Vagina (tissue), 2 donors: Measurements from ENCODE around the gene CST6. TPM values are rescaled to one million over a fixed set of nuclear protein-coding genes. Genes with fewer than 3 reads are reported as not detected.
A peak's percentile ranks its signal among the peaks of the same experiment; 100 is the strongest.

Experiments
- DNase-seq, 2 donors: peaks; one replicate each; pipeline ENCODE4 v3.0.0-alpha.2; 2017; ENCODE audit errors: extremely low spot score in 2 of 2
- H3K27ac ChIP-seq: fragments of 200-600 bp; sonication (generic); one replicate; pipeline ENCODE4 v1.5.1; 2019
- H3K27me3 ChIP-seq: fragments of 200-600 bp; sonication (generic); one replicate; pipeline ENCODE4 v1.5.1; 2019
- H3K36me3 ChIP-seq, 2 donors: fragments of 200-600 bp; sonication (generic); one replicate each; pipeline ENCODE4 v1.5.1; 2017 to 2019
- H3K4me1 ChIP-seq: fragments of 200-600 bp; sonication (generic); one replicate; pipeline ENCODE4 v1.5.1; 2019
- H3K4me3 ChIP-seq, 2 donors: fragments of 200-600 bp; sonication (generic); 1 replicate in 1 of 2; 2 replicates in 1 of 2; pipeline ENCODE4 v1.5.1; 2016 to 2019
- H3K9me3 ChIP-seq: fragments of 200-600 bp; sonication (generic); one replicate; pipeline ENCODE4 v1.5.1; 2019
- POLR2A ChIP-seq, 2 donors: fragments of 450-650 bp; IDR thresholded peaks; one replicate each; pipeline ENCODE4 v1.6.1; 2017; ENCODE audit warnings: antibody characterized with exemption in 2 of 2, mild to moderate bottlenecking in 2 of 2, moderate library complexity in 2 of 2
- POLR2AphosphoS5 ChIP-seq, 2 donors: sonication (generic); formaldehyde crosslinking; IDR thresholded peaks; one replicate each; pipeline ENCODE4 v1.9.0; 2017; ENCODE audit warnings: antibody characterized with exemption in 2 of 2, mild to moderate bottlenecking in 2 of 2, low read depth in 1 of 2; ENCODE audit not compliant: insufficient read depth in 1 of 2
- intact Hi-C: fragments of 100-400 bp; cut with DNase I; formaldehyde crosslinking; loops from one replicate; pipeline ENCODE4 v1.15.1; 2023
- total RNA-seq: library from RNA; depleted of rRNA; stranded (reverse); fragments of >200 nt; gene quantifications from one replicate; pipeline ENCODE4 v1.2.3, GENCODE V29; 2016
- TF ChIP-seq, protein P1 (sequence below), 3 experiments: fragments of 450-650 bp in 2 of 3; fragments of 200-600 bp in 1 of 3; sonication (generic) in 1 of 3; IDR thresholded peaks; one replicate each; pipeline ENCODE4 v1.5.1; 2017 to 2019; ENCODE audit warnings: antibody characterized with exemption in 3 of 3, mild to moderate bottlenecking in 2 of 3, moderate library complexity in 2 of 3

CST6 gene
- total RNA-seq, 1 donor from 2014 or later: 5.6 TPM

DNA sequence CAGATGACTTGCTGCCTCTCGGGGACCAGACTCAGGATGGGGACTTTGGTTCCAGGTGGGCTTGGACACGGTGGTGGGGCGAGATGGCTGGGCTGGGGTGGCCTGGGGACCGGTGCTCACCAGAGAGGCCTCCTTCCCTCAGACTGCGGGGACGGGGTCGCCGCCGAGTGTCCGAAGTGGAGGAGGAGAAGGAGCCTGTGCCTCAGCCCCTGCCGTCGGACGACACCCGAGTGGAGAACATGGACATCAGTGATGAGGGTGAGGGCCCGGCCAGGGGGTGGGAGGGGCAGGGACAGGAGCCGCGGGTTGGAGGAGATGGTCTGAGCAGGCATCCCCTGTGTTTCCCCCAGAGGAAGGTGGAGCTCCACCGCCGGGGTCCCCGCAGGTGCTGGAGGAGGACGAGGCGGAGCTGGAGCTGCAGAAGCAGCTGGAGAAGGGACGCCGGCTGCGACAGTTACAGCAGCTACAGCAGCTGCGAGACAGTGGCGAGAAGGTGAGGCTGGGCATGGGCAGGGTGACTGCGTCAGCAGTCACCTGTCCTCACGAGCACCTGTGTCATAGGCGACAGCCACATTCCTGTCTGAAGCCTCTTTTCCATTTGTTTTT is 44.4 kb upstream of the CST6 start:
- Histone ChIP-seq H3K27me3 (no peaks in the 10 kb centered on the region), H3K9me3 (no peaks in the 10 kb centered on the region), H3K36me3 (peaks cover 5 to 66% of the 10 kb centered on the region in 2 donors), H3K27ac (no peak overlapping the region), H3K4me3 (no peak overlapping the region), H3K4me1 (peaks cover 22% of the 10 kb centered on the region)
- intact Hi-C loops: no loop called here
- DNase-seq: peak in 1 of 2 donors; percentile 67
- TF ChIP-seq POLR2AphosphoS5 (IDR thresholded peaks at IDR 0.05; ENCODE audit: insufficient read depth in 1 of 2, low read depth in 1 of 2) (no peak), POLR2A (IDR thresholded peaks at IDR 0.05) (no peak)
- TF ChIP-seq, protein P1, sequence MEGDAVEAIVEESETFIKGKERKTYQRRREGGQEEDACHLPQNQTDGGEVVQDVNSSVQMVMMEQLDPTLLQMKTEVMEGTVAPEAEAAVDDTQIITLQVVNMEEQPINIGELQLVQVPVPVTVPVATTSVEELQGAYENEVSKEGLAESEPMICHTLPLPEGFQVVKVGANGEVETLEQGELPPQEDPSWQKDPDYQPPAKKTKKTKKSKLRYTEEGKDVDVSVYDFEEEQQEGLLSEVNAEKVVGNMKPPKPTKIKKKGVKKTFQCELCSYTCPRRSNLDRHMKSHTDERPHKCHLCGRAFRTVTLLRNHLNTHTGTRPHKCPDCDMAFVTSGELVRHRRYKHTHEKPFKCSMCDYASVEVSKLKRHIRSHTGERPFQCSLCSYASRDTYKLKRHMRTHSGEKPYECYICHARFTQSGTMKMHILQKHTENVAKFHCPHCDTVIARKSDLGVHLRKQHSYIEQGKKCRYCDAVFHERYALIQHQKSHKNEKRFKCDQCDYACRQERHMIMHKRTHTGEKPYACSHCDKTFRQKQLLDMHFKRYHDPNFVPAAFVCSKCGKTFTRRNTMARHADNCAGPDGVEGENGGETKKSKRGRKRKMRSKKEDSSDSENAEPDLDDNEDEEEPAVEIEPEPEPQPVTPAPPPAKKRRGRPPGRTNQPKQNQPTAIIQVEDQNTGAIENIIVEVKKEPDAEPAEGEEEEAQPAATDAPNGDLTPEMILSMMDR (IDR thresholded peaks at IDR 0.05): no peak

DNA sequence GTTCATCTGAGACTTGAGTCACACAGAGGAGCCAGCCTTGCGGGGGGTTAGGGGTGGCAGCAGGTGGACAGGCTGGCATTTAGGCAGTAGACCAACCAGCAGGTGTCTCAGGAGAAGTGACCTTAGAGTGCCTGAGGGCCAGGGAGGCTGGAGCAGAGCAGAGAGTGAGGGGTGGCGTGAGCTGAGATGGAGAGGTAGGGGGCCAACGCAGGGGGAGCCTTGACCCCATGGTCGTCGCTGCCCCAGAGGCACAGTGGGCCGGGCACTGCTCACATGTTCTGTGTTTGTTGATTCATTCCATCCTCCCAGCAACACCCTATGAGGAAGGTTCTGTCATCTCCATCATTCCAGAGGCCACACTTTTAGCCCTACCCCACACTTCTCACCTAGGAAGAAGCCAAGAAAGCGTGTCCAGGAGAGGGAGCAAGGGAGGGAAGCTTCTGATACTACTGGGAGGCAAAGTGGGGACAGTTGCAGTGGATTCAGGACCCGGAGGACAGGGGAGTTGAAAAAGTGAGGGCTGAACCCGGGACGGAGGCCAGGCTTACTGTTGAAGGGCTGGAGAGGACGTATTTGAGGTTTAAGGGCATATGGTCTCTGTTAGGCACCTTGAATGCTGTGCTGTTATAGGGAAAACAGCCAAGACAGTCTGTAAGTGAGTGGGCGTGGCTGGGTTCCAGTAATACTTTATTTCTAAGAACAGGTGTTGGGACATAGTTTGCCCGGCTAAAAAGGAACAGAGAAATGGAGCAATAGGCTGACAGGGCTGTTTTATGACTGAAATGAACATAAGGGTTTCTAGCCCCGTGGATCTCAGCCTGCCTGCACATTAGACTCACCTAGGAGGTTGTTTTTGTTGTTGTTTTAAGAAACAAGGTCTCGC is 43.0 kb upstream of the CST6 start:
- H3K9me3 ChIP-seq: no peaks in the 10 kb centered on the region
- H3K4me3 ChIP-seq: no peak overlapping the region
- intact Hi-C loops: no loop called here
- H3K27me3 ChIP-seq: no peaks in the 10 kb centered on the region
- peaks cover 8% of the 10 kb centered on the region for H3K4me1 ChIP-seq
- no peak for DNase-seq
- H3K27ac ChIP-seq: no peak overlapping the region
- H3K36me3 ChIP-seq: peaks cover 5 to 66% of the 10 kb centered on the region in 2 donors
- TF ChIP-seq, protein P1 (IDR thresholded peaks at IDR 0.05): no peak
- no peak for TF ChIP-seq POLR2AphosphoS5 (IDR thresholded peaks at IDR 0.05; ENCODE audit: insufficient read depth in 1 of 2, low read depth in 1 of 2)
- TF ChIP-seq POLR2A (IDR thresholded peaks at IDR 0.05): no peak

DNA sequence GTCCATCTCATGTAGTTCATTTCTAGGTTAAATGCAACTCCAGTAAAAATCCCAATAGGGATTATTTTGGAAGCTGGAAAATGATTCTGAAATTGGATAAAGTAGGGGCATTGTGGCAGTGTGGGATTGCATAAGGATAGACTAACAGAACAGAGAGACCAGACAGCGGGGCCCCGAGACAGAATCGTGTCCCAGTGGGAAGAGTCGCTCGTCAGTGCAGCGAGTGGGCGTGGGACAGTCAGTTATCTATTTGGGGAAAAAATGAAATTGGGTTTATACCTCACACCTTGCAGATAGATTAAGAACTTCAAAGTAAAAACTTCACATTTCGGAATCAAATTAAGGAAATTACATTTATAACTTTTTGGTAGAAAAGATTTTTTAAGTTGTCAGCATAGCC is 39.7 kb upstream of the CST6 start:
- no peak overlapping the region for H3K27ac ChIP-seq
- TF ChIP-seq, protein P1 (IDR thresholded peaks at IDR 0.05): no peak
- no peak for TF ChIP-seq POLR2A (IDR thresholded peaks at IDR 0.05)
- TF ChIP-seq POLR2AphosphoS5 (IDR thresholded peaks at IDR 0.05; ENCODE audit: insufficient read depth in 1 of 2, low read depth in 1 of 2): no peak
- no peaks in the 10 kb centered on the region for H3K27me3 ChIP-seq
- DNase-seq: no peak
- H3K9me3 ChIP-seq: no peaks in the 10 kb centered on the region
- intact Hi-C loops: no loop called here
- H3K4me1 ChIP-seq: no peaks in the 10 kb centered on the region
- peaks cover 5 to 51% of the 10 kb centered on the region in 2 donors for H3K36me3 ChIP-seq
- no peak overlapping the region for H3K4me3 ChIP-seq

DNA sequence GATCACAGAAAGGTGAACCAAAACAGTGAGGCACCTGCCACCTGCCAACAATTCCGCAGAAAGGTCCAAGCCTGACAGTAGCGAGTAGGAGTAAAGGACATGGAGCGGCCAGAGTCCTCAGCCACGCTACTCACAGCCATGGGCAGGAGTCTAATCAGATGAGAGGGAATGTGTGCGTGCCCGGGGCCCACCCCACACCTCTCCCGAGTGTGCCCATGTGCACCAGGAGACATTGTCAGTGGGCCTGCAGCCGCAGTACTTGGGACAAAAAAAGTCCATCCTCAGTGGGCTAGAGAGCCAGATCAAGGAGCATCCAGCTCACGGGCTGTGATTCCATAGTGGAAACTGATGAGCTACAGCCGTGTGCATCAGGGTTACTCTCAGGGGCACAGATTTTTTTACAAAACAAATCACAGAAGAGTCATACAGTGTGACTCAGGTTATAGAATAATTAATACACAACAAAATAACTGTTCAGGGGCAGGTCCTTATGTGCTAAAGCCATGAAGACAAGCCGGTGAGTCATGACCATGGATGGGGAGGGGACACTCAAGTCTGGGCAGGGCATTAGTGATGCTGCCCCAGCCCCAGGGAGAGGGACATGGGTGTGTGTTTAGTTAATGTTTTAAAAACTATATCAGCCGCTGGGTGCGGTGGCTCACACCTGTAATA is 38.2 kb upstream of the CST6 start:
- intact Hi-C loops: no loop called here
- H3K27me3 ChIP-seq: no peaks in the 10 kb centered on the region
- no peaks in the 10 kb centered on the region for H3K9me3 ChIP-seq
- DNase-seq: no peak
- TF ChIP-seq, protein P1 (IDR thresholded peaks at IDR 0.05): no peak
- no peak for TF ChIP-seq POLR2A (IDR thresholded peaks at IDR 0.05)
- no peak for TF ChIP-seq POLR2AphosphoS5 (IDR thresholded peaks at IDR 0.05; ENCODE audit: insufficient read depth in 1 of 2, low read depth in 1 of 2)
- no peak overlapping the region for H3K27ac ChIP-seq
- H3K4me1 ChIP-seq: no peaks in the 10 kb centered on the region
- H3K36me3 ChIP-seq: peaks cover 0 to 50% of the 10 kb centered on the region in 2 donors
- no peak overlapping the region for H3K4me3 ChIP-seq
